ENCODE data around the gene RUNX1.

GRCh38 chr21:35048183-35048601 is 910 bp downstream of the RUNX1 start:
- TF ChIP-seq GATA2 (IDR thresholded peaks at IDR 0.05; ENCODE audit: low read depth, low read length) (no peak), GATA3 (IDR thresholded peaks at IDR 0.05; ENCODE audit: low read depth, low read length) (no peak)
